C4-2B (cell line): Measurements from ENCODE around the gene ZDHHC22.

Experiments used
- H3K27ac ChIP-seq: fragments of 450-650 bp; 2 replicates; pipeline ENCODE4 v1.5.1; 2017
- ZFX ChIP-seq: fragments of 450-650 bp; IDR thresholded peaks from 2 replicates; pipeline ENCODE4 v1.6.1; 2017
- TF ChIP-seq, protein P1 (sequence below): fragments of 450-650 bp; conservative IDR thresholded peaks from 2 replicates; pipeline ENCODE4 v1.5.1; 2017; ENCODE audit warnings: mild to moderate bottlenecking

ZDHHC22 gene

DNA sequence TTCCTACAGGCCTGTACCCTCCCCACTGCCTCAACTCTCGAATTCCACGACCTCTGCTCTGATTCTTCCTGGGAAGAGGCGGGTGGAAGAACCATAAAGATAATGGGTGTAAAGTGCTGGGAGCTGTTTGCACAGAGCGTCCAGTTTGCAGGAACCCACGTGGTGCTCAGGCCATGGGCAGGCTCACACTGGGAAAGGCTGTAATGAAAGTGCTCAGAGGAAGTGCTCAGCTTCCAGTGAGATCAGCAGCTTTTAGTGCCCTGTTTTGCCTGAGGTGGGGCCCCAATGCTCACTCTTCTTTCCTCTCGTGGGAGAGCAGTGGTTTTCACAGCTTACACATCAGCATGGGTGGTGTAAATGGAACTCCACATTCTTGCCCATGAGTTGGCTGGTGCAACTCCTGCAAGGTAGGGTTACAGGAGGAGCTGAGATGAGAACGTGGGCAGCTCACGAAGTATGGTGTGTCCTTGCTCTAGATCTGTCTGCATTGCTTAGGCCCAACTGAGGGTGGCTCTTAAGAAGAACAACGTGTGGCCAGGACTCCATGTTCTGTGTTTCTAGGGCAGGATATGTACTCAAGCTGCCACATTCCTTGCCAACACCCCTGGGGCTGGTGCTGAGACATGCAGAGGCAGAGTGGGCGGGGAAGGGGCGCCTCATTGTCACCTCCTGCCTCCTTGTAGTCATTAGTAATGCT, 43.0 kb upstream of the ZDHHC22 start:
- TF ChIP-seq, protein P1, sequence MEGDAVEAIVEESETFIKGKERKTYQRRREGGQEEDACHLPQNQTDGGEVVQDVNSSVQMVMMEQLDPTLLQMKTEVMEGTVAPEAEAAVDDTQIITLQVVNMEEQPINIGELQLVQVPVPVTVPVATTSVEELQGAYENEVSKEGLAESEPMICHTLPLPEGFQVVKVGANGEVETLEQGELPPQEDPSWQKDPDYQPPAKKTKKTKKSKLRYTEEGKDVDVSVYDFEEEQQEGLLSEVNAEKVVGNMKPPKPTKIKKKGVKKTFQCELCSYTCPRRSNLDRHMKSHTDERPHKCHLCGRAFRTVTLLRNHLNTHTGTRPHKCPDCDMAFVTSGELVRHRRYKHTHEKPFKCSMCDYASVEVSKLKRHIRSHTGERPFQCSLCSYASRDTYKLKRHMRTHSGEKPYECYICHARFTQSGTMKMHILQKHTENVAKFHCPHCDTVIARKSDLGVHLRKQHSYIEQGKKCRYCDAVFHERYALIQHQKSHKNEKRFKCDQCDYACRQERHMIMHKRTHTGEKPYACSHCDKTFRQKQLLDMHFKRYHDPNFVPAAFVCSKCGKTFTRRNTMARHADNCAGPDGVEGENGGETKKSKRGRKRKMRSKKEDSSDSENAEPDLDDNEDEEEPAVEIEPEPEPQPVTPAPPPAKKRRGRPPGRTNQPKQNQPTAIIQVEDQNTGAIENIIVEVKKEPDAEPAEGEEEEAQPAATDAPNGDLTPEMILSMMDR: no peak
- no peak for TF ChIP-seq ZFX
- peak overlapping the region; percentile 18 for H3K27ac ChIP-seq

DNA sequence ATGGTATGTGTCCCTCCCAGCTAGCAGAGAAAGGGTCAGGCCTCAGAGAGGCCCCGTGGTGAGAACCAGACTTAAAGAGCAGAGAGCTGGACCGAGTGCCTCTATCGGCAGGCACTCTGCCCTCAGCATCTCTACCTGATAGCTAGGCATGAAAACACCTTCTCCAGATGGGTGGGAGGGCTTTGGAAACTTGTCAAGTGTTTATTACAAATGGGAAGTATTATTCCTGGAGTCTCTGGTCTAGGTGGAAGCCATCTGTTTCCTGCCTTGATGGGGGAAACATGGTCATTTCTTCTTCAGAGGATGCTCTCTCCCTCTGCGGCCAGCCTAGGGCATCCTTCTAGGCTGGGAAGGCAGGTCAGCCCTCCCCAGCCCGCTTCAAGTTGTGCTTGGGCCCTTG, 42.3 kb upstream of the ZDHHC22 start:
- peak overlapping the region; percentile 18 for H3K27ac ChIP-seq
- TF ChIP-seq, protein P1: no peak
- no peak for TF ChIP-seq ZFX

DNA sequence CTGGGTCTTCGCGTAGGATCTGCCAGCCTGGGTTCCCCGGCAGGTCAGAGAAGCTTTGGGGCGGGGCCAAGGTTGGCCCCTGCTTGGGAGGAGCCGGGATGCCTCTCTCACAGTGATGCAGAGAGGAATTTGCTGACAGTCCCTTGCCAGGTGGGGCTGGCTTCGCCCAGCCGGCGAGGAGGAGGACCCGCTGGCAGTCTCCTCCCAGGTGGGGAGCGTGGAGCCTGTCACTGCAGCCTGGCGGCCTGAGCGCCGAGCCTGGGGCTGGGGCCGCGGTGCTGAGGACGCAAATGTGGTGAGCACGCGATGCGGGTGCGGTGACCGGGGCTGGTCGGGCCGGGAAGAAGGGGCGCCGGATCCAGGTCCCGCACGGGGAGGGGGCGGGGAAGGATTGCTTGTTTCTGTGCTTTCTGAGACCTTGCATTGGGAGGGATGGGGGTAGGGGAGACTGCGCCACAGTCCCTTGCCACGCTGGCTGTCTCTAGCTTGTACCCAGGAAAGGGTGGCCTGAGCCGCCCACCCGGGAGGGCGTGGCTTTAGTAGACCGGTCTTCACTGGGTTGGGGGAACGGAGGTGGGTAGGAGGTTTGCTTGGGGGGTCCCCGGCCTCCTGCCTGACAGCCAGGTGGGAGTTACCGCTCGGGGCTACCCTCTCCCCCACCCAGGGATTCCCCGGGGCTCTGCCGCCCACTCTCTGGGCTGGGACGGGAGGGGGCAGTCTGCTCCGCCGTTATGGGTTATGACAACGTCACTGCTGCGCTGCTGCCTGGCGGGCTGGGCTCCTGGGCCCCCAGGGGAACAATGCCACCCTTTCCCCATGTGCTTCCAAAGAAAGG, 40.2 kb upstream of the ZDHHC22 start, which contains the start of gene TMEM63C:
TSS of gene TMEM63C (plus strand) at position 196 of the 835 bp plus-strand sequence. CDS start 37,016 bp downstream, outside the sequence.
- TF ChIP-seq ZFX: no peak
- TF ChIP-seq, protein P1: no peak
- peak within 1 kb of the TSS; percentile 59 for H3K27ac ChIP-seq

DNA sequence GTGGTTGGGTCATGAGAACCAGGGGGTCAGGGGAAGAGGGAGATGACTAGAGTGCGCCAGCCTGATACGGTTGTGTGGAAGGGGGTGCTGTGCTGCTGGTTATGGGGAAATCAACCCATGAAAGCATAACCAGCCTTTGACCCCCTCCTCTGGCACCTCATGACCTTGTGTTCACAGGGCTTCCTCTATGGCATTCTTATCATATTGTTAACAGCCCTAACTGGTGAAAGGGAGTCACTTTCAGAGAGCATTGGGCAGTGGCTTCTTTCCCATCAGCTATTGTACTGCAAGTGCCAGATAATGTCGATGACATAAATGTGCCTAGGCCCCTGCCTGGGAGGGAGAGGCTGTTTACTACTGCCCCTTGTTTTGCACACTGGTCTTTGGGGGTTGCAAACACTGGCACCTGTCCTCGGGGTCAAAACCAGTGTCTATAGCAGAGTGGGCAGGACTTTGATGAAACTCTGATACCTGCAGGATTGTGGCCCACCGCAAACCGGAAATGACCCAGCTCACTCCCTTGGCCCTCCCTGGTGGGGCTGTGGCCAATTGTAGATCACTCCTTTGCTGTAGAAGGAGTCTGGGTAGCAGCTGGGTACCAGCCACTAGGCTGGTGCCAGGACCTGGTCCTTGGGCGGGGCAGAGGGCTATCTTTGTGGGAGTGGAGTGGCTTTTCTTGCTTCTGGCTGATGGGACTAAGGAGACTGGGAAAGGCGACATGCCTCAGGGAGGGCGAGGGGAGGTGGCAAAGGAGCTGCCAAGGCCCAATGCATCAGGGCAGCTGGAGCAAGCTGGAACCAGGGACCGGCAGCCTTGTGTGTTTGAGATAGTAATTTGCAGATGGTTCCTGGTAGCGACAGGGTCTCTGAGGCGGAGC, 39.4 kb upstream of the ZDHHC22 start:
- TF ChIP-seq, protein P1: no peak
- TF ChIP-seq ZFX: no peak
- peak overlapping the region; percentile 59; the same call in 1 of the 2 replicates for H3K27ac ChIP-seq

DNA sequence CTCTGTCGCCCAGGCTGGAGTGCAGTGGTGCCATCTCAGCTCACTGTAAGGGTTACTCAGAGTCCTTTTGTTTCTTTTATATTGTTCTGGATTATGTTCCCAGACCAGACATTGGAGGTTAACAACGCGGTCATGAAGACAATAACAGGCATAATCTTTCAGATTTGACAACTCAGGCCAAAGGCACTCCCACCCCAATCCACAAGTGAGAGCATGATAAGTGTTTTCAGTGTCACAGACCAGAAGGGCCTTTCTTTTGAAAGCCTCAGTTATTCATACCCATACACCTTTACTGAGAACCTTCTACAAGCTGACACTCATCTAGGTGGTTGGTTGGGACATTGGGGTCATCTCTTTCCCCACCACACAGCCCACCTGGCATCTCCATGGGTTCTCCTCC, 37.1 kb upstream of the ZDHHC22 start:
- no peak overlapping the region for H3K27ac ChIP-seq
- TF ChIP-seq ZFX: no peak
- TF ChIP-seq, protein P1: no peak

GRCh38 chr14:77177702-77178101, 36.1 kb upstream of the ZDHHC22 start:
- H3K27ac ChIP-seq: no peak overlapping the region
- no peak for TF ChIP-seq ZFX
- TF ChIP-seq, protein P1: no peak
